Transverse colon (tissue), 4 donors: Measurements from ENCODE around the gene FBXL16. TPM values are rescaled to one million over a fixed set of nuclear protein-coding genes. Genes with fewer than 3 reads are reported as not detected.

Experiments used
- DNase-seq: peaks from one replicate; pipeline ENCODE4 v3.0.0-alpha.2; 2019
- H3K27ac ChIP-seq, 4 donors: fragments of 200-600 bp; sonication (generic); 2 replicates each; pipeline ENCODE4 v1.5.1; 2016 to 2018; ENCODE audit warnings: inconsistent platforms in 4 of 4
- H3K27me3 ChIP-seq: fragments of 200-600 bp; sonication (generic); 2 replicates; pipeline ENCODE4 v1.5.1; 2017; ENCODE audit warnings: inconsistent platforms
- H3K36me3 ChIP-seq, 4 donors: fragments of 200-600 bp; sonication (generic); 2 replicates each; pipeline ENCODE4 v1.5.1; 2017 to 2019; ENCODE audit warnings: inconsistent platforms in 4 of 4
- H3K4me1 ChIP-seq, 4 donors: fragments of 200-600 bp; sonication (generic); 2 replicates each; pipeline ENCODE4 v1.5.1; 2017 to 2020; ENCODE audit warnings: inconsistent platforms in 4 of 4
- H3K4me3 ChIP-seq, 4 donors: fragments of 200-600 bp; sonication (generic); 1 replicate in 1 of 4; 2 replicates in 3 of 4; pipeline versions ENCODE4 v1.5.1 to v1.6.1; 2017 to 2019; ENCODE audit warnings: inconsistent platforms in 4 of 4
- H3K9me3 ChIP-seq, 2 donors: fragments of 200-600 bp; sonication (generic); 2 replicates each; pipeline ENCODE4 v1.5.1; 2017 to 2019; ENCODE audit warnings: inconsistent platforms in 2 of 2
- EP300 ChIP-seq: sonication (generic); formaldehyde crosslinking; IDR thresholded peaks from one replicate; pipeline ENCODE4 v1.6.1; 2017; ENCODE audit warnings: antibody characterized with exemption, low read depth
- POLR2A ChIP-seq: fragments of 450-650 bp; IDR thresholded peaks from one replicate; pipeline ENCODE4 v1.6.1; 2016; ENCODE audit warnings: antibody characterized with exemption, mild to moderate bottlenecking, moderate library complexity
- POLR2AphosphoS5 ChIP-seq, 3 donors: sonication (generic); formaldehyde crosslinking; IDR thresholded peaks; one replicate each; pipeline ENCODE4 v1.6.1; 2016; ENCODE audit warnings: antibody characterized with exemption in 3 of 3
- WGBS, 2 donors: methylation state at CpG; one replicate each; pipeline ENCODE4 v1.1.5; 2018; ENCODE audit warnings: low coverage in 1 of 2; 5-methylcytosine and 5-hydroxymethylcytosine counted together
- in situ Hi-C, 4 donors: fragments of 200-750 bp; cut with MboI; loops; one replicate each; pipeline versions ENCODE4 v1.15.0 to v1.15.1; 2017; ENCODE audit warnings: low sequenced_read_pairs in 3 of 4, low pct_ligation_motif_present in 1 of 4, low pct_unique_long_range_greater_than_20kb in 1 of 4
- intact Hi-C: fragments of 100-400 bp; cut with DNase I; formaldehyde crosslinking; loops from one replicate; pipeline ENCODE4 v1.15.1; 2023; ENCODE audit warnings: low total_unique reads
- total RNA-seq, 4 donors: library from RNA; depleted of rRNA; stranded (reverse); fragments of >200 nt; gene quantifications; one replicate each; pipeline ENCODE4 v1.1.0, GENCODE V29; 2016
- TF ChIP-seq, protein P1 (sequence below), 5 experiments: fragments of 200-600 bp in 3 of 5; fragments of 450-650 bp in 2 of 5; sonication (generic) in 3 of 5; IDR thresholded peaks; 1 replicate in 2 of 5; 2 replicates in 3 of 5; pipeline ENCODE4 v1.5.1; 2016 to 2017; ENCODE audit warnings: antibody characterized with exemption in 5 of 5, inconsistent platforms in 3 of 5, mild to moderate bottlenecking in 2 of 5, moderate library complexity in 1 of 5

FBXL16 gene
- total RNA-seq, 4 donors from 2014 or later, result 0.60 to 3.5 (median 1.6) TPM; not detected in 1

DNA sequence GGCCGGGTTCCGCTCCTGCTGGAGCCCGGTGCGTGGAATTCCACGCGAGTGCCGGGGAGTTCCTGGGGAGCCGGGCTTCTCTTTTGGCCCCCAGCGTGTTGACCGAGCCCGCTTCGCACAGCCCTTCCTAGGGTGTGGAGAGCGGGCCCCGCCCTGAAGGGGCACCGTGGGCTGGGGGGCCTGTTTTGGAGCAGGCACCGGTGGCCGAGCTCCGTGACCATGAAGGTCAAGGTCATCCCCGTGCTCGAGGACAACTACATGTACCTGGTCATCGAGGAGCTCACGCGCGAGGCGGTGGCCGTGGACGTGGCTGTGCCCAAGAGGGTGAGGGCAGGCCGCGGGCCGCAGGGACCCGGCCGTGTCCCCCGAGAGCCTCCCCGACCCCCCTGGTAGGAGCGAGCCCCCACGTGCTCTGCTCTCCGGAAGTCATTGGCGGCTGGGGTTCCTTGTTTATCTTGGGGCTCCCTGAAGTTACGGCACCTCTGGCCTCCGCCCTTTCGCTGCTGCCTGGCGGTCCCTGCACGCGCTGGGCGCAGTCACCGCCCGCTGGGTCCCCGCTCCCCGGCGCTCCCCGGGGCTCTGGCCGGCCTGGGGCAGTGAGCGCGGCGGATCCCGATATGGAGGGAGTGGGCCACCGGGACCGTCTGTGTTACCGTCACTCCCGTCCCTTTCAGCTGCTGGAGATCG lies 21.8 kb upstream of the FBXL16 start:
- peak; percentile 36 for DNase-seq
- H3K27me3 ChIP-seq, result peaks cover 45% of the 10 kb centered on the region
- intact Hi-C loops, result no loop called here
- in situ Hi-C loops, result no loop called here
- no peaks in the 10 kb centered on the region for H3K9me3 ChIP-seq
- H3K27ac ChIP-seq, result peak overlapping the region; percentile 22 to 47 (median 38)
- no peaks in the 10 kb centered on the region for H3K36me3 ChIP-seq
- peak overlapping the region; percentile 2 to 56 (median 36) for H3K4me3 ChIP-seq
- 1% methylated on average over 35 of the region's 61 CpGs; no CpG with 5 or more reads in 1 of the 2 donors for WGBS, 2 donors
- TF ChIP-seq POLR2AphosphoS5 (IDR thresholded peaks at IDR 0.05), result no peak
- TF ChIP-seq, protein P1, sequence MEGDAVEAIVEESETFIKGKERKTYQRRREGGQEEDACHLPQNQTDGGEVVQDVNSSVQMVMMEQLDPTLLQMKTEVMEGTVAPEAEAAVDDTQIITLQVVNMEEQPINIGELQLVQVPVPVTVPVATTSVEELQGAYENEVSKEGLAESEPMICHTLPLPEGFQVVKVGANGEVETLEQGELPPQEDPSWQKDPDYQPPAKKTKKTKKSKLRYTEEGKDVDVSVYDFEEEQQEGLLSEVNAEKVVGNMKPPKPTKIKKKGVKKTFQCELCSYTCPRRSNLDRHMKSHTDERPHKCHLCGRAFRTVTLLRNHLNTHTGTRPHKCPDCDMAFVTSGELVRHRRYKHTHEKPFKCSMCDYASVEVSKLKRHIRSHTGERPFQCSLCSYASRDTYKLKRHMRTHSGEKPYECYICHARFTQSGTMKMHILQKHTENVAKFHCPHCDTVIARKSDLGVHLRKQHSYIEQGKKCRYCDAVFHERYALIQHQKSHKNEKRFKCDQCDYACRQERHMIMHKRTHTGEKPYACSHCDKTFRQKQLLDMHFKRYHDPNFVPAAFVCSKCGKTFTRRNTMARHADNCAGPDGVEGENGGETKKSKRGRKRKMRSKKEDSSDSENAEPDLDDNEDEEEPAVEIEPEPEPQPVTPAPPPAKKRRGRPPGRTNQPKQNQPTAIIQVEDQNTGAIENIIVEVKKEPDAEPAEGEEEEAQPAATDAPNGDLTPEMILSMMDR (IDR thresholded peaks at IDR 0.05), result no peak
- TF ChIP-seq EP300, result no peak
- peak; percentile 6 for TF ChIP-seq POLR2A
- H3K4me1 ChIP-seq, result peaks cover 21 to 29% (median 27%) of the 10 kb centered on the region in 4 donors

DNA sequence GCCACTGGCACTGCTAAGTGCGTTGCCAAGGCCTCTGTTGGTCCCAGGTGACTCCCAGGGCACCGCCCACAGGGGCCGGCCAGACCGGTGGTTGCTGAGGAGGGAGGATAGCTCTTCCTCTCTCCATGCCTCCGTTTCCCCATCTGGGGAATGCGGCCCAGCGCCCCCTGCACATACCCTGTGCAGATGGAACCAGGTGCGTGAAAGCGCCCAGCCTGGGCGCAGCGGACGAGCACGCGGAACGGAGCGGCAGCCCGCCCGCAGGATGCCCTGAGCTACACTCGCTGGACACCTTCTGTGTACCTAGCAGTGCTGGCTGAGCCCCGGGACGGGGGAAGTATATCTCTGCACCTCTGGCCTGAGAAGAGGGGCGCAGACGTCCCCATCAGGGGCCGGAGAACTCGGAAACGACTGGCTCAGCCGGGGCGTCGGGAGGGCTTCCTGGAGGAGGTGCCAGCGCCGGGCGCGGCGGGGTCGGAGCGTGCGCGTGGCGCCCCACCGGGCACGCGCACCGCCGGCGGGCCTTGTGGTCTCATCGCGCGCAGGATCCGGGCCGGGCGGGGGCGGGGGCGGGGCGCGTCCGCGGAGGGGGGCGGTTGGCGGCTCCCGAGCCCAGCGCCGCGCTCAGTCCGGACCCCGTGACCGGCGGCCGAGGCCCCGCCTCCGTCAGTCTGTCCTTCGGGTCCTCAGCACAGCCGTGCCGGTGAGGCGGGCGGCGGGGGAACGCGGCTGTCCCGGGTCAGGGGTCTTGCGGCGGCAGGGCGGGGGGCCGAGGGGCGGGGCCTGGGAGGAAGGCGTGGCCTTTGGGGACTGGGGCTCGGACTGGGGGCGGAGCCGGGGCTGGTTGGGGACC lies 21.1 kb upstream of the FBXL16 start, which contains the start of the genes CCDC78 and HAGHL:
TSS of gene CCDC78 (minus strand) at position 6 of the 853 bp plus-strand sequence. CDS start 76 bp downstream, outside the sequence.
TSS of gene HAGHL (plus strand) at position 669 of the 853 bp plus-strand sequence. CDS start 404 bp downstream, outside the sequence.
- Histone ChIP-seq H3K36me3 (no peaks in the 10 kb centered on the region), H3K4me1 (peaks cover 26 to 36% (median 31%) of the 10 kb centered on the region in 4 donors), H3K27me3 (peaks cover 45% of the 10 kb centered on the region), H3K9me3 (no peaks in the 10 kb centered on the region), H3K27ac (peak within 1 kb of the TSS; percentile 22 to 47 (median 38)), H3K4me3 (peak within 1 kb of the TSS; percentile 2 to 56 (median 36))
- intact Hi-C loops, result no loop called here
- peak; percentile 61 for DNase-seq
- TF ChIP-seq, protein P1 (IDR thresholded peaks at IDR 0.05), result no peak
- TF ChIP-seq EP300 (no peak), POLR2A (no peak), POLR2AphosphoS5 (IDR thresholded peaks at IDR 0.05) (no peak)
- WGBS, 2 donors, result 5% methylated on average over 10 of the region's 88 CpGs; no CpG with 5 or more reads in 1 of the 2 donors
- in situ Hi-C loops, result no loop called here

DNA sequence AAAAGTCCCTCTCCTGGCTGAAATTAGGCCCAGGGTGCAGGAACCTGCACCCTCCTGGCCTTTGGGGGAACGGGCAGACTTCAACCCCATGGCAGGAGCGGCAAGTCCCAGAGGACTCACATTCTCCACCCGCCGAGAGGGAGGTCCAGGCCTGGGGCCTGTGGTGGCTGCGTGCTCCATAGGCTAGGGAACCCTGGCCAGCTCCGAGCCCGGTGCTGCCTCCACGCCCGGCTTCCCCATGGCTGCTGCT lies 20.5 kb upstream of the FBXL16 start:
- intact Hi-C loops (no loop called here), in situ Hi-C loops (no loop called here)
- H3K4me3 ChIP-seq, result peak overlapping the region in 1 of 4 donors; percentile 44
- no peaks in the 10 kb centered on the region for H3K36me3 ChIP-seq
- TF ChIP-seq POLR2A, result no peak
- no peak for TF ChIP-seq EP300
- TF ChIP-seq, protein P1 (IDR thresholded peaks at IDR 0.05), result no peak
- no peak for TF ChIP-seq POLR2AphosphoS5 (IDR thresholded peaks at IDR 0.05)
- DNase-seq, result no peak
- WGBS, 2 donors, result 28% methylated on average over 8 of the region's 9 CpGs; no CpG with 5 or more reads in 1 of the 2 donors
- H3K9me3 ChIP-seq, result no peaks in the 10 kb centered on the region
- H3K27me3 ChIP-seq, result peaks cover 45% of the 10 kb centered on the region
- H3K4me1 ChIP-seq, result peaks cover 28 to 39% (median 35%) of the 10 kb centered on the region in 4 donors
- H3K27ac ChIP-seq, result no peak overlapping the region
